Activated CD8-positive, alpha-beta memory T cell treated with anti-CD3 and anti-CD28 coated beads for 36 hours (primary cell): ENCODE results near the gene STIM1. TPM values are rescaled to one million over a fixed set of nuclear protein-coding genes. Genes with fewer than 3 reads are reported as not detected.

Experiments
- CTCF ChIA-PET: fragments of 350-600 bp; sonication (Branson Sonifier 250); formaldehyde crosslinking; loops from one replicate; lab custom pipeline; 2021; ENCODE audit warnings: antibody characterized with exemption; lab: Charles Lee
- POLR2A ChIA-PET: fragments of 350-600 bp; sonication (Branson Sonifier 250); formaldehyde crosslinking; loops from one replicate; lab custom pipeline; 2021; ENCODE audit warnings: antibody characterized with exemption; lab: Charles Lee
- total RNA-seq, 2 experiments: library from RNA; stranded (reverse); gene quantifications; one replicate each; pipeline ENCODE4 v1.2.3, GENCODE V29; 2021

Gene STIM1
- total RNA-seq, 2 experiments from 2014 or later: 43.9 to 45.8 TPM

GRCh38 chr11:3944198-3944597, 88.7 kb downstream of the STIM1 start:
- POLR2A ChIA-PET: no interaction called here
- CTCF ChIA-PET: interaction anchor here (3.4 kb wide), 1 partner anchor 89 kb away, joined by 13 read pairs; the partner anchor contains the start of gene STIM1

- ChIA-PET POLR2A (interaction anchor here (1.4 kb wide), 1 partner anchor 92 kb away, joined by 4 read pairs; no protein-coding TSS in a partner anchor), CTCF (interaction anchor here (1.1 to 4.0 kb wide), 2 partner anchors 92 to 101 kb away, joined by 3 to 14 read pairs; partner anchors contain the start of gene STIM1)
These were observed 91.1 kb downstream of the STIM1 start for GRCh38 chr11:3946455-3947017.

GRCh38 chr11:3947061-3947460, 91.6 kb downstream of the STIM1 start:
- ChIA-PET POLR2A (interaction anchor here (1.4 kb wide), 1 partner anchor 92 kb away, joined by 4 read pairs; no protein-coding TSS in a partner anchor), CTCF (interaction anchor here (1.1 to 4.0 kb wide), 2 partner anchors 92 to 100 kb away, joined by 3 to 14 read pairs; partner anchors contain the start of gene STIM1)

- POLR2A ChIA-PET: no interaction called here
- CTCF ChIA-PET: interaction anchor here (0.6 to 4.0 kb wide), 2 partner anchors 42 to 94 kb away, joined by 4 to 14 read pairs; partner anchors contain the start of gene STIM1
These were observed 93.7 kb downstream of the STIM1 start for GRCh38 chr11:3949125-3949524.

DNA sequence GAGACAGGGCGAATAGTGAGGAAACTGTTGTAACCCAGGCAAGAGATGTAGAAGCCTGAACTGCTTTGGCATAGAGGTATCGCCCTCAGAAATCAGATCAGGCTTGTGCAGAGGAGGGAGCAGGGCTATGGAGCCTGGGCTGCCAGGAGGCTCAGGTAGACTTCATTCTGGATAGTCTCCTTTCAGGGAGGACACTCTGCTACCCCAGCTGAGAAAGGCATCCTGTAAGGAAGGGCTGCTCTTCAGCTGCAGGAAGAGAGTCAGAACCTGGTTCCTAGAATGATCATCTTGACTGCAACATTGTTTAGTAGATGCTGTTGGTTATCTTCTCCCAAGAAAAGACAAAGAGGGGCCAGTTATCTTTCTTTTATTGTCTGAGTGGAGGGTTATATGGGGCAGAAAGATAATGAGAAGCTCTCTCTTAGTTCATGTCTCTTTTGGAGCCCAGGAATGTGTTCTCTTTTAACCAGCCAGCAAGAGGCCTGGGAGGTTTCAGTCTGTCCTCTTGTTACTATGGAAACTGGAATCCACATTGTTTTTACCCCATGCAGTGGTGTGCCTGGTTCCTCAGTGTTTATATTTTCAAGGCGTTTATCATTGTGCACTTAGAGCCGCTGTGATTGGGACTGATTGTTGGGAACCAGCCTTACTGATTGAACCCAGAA, 95.7 kb downstream of the STIM1 start:
- CTCF ChIA-PET: no interaction called here
- POLR2A ChIA-PET: no interaction called here

DNA sequence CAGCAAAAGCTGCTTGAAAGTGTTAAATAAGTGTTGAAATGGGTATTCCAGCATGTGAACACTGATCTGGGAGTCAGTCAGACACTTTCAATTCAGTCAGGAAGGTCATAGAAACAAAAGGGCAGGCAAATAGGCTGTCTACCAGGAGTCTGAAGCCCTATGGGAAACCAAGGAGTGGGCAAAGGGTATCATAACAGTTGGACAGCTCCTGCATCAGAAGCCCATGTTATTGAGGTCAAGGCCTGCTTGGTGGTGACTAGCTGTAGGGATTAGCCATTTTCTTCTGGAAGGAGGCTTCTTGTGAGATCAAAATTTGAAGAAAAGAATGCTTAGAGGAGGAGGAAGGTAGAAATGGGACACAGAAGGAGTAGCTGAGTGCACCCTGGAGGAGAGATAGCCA, 97.3 kb downstream of the STIM1 start:
- ChIA-PET POLR2A (no interaction called here), CTCF (interaction anchor here (1.4 kb wide), 1 partner anchor 98 kb away, joined by 3 read pairs; the partner anchor contains the start of gene STIM1)

DNA sequence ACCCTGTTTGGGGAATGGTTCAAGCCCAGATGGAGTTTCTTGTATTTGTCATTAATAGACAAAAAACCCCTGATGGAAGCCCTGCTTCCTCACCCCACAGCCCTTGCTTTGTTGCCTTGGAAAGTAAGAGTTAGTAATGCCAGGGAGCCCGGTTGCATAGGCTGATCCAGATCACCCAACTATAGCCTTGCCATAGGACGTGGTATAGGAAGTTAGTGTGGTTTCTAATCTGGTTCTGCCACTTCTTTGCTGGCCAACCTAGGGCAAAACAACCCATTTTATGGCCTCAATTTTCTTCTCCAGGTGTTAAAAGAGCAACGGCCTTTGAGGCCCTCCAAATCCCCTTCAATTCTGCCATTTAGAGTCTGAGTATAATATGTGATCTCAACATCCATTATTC, 97.9 kb downstream of the STIM1 start:
- ChIA-PET CTCF (interaction anchor here (1.1 to 1.4 kb wide), 2 partner anchors 98 to 113 kb away, joined by 3 read pairs; partner anchors contain the start of genes RHOG and STIM1), POLR2A (no interaction called here)

GRCh38 chr11:3954448-3955298, 99.2 kb downstream of the STIM1 start:
- ChIA-PET POLR2A (interaction anchor here (2.0 kb wide), 1 partner anchor 100 kb away, joined by 8 read pairs; the partner anchor contains the start of gene STIM1), CTCF (interaction anchor here (0.9 to 1.2 kb wide), 5 partner anchors 12 to 118 kb away, joined by 3 to 4 read pairs (median 3); partner anchors contain the start of gene RHOG)

DNA sequence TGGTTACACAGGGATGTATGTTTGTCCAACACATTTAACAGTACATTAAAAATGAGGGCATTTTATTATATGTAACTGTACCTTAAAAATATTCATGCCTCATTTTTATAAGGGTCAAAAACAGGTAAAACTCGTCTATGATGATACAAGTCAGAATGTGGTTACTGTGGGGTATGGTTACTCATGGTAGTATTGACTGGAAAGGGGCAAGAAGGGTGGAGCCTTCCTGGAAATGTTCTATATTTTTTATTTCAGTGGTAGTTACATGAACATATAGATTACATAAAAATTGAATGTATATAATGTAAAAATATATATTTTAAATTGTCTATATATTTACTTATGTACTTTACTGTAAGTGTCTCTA, 99.8 kb downstream of the STIM1 start:
- POLR2A ChIA-PET: interaction anchor here (2.0 kb wide), 1 partner anchor 101 kb away, joined by 8 read pairs; the partner anchor contains the start of gene STIM1

GRCh38 chr11:3956038-3956437, 100.6 kb downstream of the STIM1 start:
- POLR2A ChIA-PET: interaction anchor here (2.0 kb wide), 1 partner anchor 101 kb away, joined by 8 read pairs; the partner anchor contains the start of gene STIM1
- CTCF ChIA-PET: interaction anchor here (0.7 to 1.2 kb wide), 3 partner anchors 101 to 117 kb away, joined by 3 to 4 read pairs (median 3); no protein-coding TSS in a partner anchor

More for the DNA sequence above, 99.8 kb downstream of the STIM1 start:
- CTCF ChIA-PET: interaction anchor here (0.7 to 1.2 kb wide), 3 partner anchors 100 to 118 kb away, joined by 3 to 4 read pairs (median 3); no protein-coding TSS in a partner anchor

DNA sequence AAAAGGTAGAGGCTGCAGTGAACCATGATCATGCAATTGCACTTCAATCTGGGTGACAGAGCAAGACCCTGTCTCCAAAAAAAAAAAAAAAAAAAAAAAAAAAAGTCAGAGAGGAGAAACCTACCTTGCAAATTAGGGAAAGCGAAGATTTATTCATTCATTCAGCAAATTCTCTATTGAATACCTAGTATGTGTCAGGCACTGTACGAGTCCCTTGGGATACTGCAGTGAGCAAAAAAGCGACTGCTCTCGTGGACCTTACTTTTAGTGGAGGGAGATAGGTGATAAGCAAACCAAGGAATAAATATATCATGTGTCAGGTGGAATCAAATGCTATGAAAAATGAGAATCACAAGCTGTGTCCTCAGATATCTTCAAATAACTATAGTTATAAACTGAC, 101.3 kb downstream of the STIM1 start:
- CTCF ChIA-PET: no interaction called here
- POLR2A ChIA-PET: interaction anchor here (2.0 kb wide), 1 partner anchor 102 kb away, joined by 8 read pairs; the partner anchor contains the start of gene STIM1

DNA sequence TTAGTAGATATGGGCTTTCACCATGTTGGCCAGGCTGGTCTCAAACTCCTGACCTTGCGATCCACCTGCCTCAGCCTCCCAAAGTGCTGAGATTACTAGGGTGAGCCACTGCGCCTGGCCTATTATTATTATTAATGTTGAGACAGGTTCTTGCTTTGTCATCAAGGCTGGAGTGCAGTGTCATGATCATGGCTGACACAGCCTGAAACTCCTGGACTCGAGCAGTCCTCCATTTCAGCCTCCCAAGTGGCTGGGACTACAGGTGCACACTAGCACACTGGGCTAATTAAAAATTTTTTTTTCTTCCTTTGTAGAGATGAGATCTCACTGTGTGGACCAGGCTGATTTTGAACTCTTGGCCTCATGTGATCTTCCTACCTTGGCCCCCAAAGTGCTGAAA, 102.0 kb downstream of the STIM1 start:
- CTCF ChIA-PET: interaction anchor here (0.6 to 1.2 kb wide), 3 partner anchors 25 to 109 kb away, joined by 3 to 6 read pairs (median 3); no protein-coding TSS in a partner anchor
- POLR2A ChIA-PET: no interaction called here

DNA sequence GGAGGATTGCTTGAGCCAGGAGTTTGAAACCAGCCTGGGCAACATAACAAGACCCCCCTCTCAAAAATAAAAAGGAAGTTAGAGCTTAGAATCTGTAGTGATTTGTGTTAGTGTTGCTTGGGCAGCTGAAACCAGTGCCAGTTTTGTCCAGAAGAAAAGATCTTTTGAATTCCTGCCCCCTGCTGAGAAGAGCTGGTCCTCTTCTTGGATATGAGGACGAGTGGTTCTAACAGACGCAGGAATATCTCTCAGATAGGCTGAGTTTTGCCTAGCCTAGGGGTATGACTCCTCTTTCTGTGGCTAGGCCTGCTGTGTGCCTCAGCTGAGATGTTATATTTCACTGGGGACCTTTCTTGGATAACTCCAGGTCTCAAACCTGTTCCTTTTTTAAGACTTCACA, 102.8 kb downstream of the STIM1 start:
- POLR2A ChIA-PET: interaction anchor here (0.5 kb wide), 1 partner anchor 51 kb away, joined by 3 read pairs; no protein-coding TSS in a partner anchor
- CTCF ChIA-PET: interaction anchor here (0.6 to 2.2 kb wide), 4 partner anchors 11 to 110 kb away, joined by 3 to 6 read pairs (median 4); no protein-coding TSS in a partner anchor

DNA sequence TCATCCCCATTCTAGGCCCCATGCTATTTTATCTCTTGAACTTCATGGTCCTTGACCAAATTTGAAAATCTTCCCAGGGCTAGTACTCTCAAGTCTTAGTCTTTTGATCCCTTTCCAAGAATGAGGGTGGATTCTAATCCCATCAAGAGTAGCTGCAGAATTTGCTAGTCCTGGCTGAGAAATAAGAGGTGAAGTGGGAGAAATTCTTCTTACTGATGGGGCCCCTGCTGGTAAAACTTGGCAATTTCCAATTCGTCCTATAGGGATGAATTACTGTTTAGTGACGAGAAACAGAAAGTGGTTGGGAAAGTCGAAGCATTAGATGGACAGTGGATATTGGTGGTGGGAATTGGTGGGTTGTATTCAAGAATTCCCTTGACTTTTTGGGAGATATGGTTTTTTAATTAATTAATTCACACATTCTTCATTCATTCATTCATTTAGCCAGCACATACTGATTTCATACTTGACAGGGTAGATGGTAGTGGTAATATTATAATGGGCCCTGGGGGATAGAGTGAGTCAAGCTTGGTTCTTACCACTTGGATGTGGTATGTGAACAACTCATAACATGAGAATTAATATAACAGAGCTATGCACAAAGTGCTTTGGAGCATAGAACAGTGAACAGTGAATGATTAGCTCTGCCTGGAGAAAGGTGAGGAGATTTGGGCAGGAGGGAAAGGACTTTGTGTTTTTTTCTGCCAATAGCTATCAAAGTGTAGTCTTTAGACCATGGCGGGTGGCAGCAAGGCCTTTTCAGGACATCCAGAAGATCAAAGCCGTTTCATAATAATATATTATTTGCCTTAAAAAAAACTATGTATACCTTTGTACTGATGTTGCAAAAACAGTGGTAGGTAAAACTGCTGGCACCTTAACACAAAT, 103.8 kb downstream of the STIM1 start:
- CTCF ChIA-PET: interaction anchor here (2.2 kb wide), 1 partner anchor 10 kb away, joined by 6 read pairs; no protein-coding TSS in a partner anchor
- POLR2A ChIA-PET: interaction anchor here (1.1 kb wide), 1 partner anchor 104 kb away, joined by 4 read pairs; the partner anchor contains the start of gene STIM1

DNA sequence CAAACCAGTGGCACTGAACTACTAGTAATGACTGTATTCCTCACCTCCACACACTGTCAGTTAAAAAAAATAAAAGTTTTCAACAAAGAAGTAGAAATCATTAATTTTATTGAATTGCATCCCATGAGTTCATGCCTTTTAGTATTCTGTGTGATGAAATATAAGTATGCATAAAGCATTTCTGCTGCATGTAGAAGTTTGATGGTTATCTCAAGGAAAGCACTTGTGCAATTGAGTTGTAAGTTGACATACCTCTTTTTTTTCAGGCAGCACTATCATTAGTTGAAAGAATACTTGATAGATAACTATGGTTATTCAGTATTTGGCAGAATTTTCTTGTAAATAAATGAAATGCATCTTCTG, 104.4 kb downstream of the STIM1 start:
- CTCF ChIA-PET: interaction anchor here (2.2 kb wide), 1 partner anchor 9 kb away, joined by 6 read pairs; no protein-coding TSS in a partner anchor
- POLR2A ChIA-PET: interaction anchor here (1.1 kb wide), 1 partner anchor 105 kb away, joined by 4 read pairs; the partner anchor contains the start of gene STIM1

- ChIA-PET POLR2A (no interaction called here), CTCF (no interaction called here)
These were observed 107.0 kb downstream of the STIM1 start for GRCh38 chr11:3962406-3962840.

- ChIA-PET POLR2A (no interaction called here), CTCF (interaction anchor here (0.6 kb wide), 1 partner anchor 115 kb away, joined by 3 read pairs; no protein-coding TSS in a partner anchor)
These were observed 108.6 kb downstream of the STIM1 start for GRCh38 chr11:3964056-3964455.
